CD4-positive, alpha-beta T cell treated with Interleukin-21 for 1 hour (primary cell): ENCODE measurements around the gene HTR2C.
"Not testable (repeated sequence)": the region's sequence is repeated elsewhere in the genome, so short reads cannot be mapped to it uniquely, and the experiment has no call there.

ENCODE experiments used
- DNase-seq: peaks from one replicate; pipeline ENCODE4 v3.0.0-alpha.2; 2020

HTR2C gene

DNA sequence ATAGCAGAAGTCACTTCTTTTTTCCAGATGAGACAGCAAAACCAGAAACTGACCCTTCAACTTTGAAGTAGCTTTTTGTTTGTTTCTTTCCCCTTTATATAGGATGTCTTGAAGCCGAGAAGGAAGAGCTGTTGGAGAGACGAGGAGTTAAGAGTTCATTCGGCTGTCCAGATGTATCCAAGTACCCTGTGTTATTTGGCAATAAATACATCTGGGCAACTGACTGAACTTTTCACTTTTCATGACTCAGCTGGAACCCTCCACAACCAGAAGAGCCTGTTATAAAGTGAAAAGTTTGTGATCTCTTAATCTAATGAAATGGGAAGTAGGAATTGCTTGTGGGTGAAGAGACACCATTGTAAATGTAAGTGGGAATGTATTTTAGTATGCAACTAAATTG, 131.2 kb downstream of the HTR2C start:
- no peak for DNase-seq

DNA sequence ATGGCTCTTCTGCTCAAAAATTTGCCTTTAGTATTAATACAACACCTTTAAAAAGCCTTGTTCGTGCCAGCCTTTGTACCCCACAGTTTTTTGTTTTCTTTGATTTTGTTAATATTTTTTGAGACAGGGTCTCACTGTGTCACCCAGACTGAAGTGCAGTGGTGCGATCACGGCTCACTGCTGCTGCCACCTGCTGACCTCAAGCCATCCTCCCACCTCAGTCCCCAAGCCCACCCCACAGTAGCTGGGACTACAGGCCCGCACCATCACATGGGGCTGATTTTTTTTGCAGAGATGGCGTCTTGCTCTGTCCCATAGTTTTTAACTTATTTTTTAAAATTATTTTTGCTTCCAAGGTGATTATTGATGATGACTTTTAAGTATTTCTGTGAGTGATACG, 134.0 kb downstream of the HTR2C start:
- no peak for DNase-seq

DNA sequence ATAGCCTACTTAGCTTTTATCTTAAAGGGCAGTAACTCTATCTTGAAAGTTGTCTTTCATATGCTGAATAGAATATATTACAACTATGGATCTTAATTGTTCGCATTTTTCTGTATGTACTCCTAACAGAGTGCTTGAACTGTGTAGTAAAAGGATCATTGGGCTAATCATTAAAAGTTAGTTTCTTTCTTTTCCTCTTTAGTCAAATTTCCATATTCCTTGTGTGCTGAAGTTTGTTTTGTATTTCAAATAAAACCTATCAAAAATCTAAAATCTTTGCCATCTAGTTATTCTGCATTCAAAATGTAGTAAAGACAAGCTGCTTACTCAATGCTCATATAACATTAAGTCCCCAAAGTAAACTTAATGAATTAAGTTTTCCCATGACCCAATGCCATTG, 182.7 kb downstream of the HTR2C start:
- no peak for DNase-seq

DNA sequence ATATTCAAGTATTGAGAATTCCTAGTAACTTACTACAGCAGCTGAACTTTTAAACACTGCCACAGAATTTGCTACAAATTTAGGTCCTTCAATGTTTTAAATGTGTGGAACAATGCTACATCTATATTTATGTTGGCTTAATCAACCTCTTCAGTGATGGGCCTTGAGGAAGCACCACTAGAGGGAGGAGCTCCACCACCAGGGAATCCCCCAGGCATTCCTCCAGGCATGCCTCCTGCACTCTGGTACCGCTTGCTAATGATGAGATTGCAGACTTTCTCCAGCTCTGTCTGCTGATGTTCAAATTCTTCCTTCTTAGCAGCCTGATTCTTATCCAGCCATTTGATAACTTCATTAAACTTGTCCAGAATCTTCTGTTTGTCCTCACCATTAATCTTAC, 190.8 kb downstream of the HTR2C start:
- no peak for DNase-seq

DNA sequence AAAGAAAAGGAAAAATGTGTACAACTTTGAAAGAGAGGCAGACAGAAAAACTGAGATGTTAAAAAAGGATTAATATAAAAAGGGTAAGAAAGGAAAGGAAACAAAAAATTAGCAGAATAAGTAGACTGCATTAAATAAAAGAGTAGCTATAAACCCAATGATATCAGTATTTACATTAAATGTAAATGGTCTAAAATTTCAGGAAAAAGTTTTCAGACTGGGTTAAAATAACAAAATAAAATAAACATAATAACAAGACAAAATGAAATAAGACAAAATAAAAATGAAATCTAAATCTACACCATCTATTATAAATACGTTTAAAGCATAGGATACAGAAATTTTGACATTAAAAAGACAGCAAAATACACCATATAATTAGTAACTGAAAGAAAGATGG, 199.0 kb downstream of the HTR2C start:
- DNase-seq, result no peak

DNA sequence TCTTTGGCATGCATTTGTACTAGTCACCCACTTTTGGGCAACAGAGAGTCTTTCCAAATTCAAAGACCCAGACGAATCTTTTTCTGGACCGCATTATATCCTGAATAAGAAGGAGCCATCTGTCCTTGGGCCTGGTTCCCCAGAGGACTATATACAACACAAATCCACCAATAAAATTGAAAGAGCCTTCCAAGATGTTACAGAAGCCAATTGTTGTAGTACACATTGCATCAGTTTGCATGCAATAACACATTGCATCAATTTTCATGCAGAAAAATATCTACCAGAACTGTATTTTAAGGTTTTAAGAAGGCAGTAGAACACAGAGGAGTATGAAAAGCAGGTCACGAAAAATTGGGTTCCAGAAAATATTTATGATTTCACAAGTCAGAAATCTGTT, 203.2 kb downstream of the HTR2C start:
- no peak for DNase-seq

DNA sequence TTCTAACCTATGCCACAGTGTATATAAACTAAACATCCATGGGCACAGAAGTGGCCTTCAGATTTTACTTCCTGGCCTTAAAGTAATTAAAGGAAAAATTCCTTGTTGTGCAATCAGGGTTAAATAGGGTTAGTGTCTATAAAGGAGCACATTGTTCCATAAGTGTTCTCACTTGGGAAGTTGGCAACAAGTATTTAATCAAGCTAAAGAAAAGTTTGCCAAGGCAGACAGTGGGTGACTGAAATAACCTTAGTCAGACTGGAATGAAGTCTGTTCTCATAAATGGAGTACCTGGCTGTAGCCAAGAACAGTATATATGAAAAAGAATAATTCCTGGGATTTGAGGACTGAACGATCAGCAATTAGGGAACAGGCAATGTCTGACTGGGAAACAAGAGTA, 213.6 kb downstream of the HTR2C start:
- DNase-seq, result no peak

DNA sequence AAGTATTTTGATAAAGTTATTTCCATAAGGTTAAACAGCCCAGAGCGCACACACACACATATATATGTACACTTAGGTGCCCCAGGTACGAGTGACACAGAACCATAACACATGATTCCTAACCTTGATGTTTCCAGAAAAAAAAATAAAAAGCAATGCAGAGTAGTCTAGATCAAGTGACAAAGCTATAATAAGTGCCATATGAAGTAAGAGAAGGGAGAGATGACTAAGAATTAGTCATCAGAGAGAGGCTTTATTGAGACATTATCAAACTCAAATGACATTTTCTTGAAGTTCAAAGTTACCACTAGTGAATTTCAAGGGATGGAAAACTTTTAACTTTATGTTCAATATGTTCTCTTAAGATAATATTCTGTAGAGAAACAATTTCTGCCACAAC, 215.0 kb downstream of the HTR2C start:
- DNase-seq, result no peak

DNA sequence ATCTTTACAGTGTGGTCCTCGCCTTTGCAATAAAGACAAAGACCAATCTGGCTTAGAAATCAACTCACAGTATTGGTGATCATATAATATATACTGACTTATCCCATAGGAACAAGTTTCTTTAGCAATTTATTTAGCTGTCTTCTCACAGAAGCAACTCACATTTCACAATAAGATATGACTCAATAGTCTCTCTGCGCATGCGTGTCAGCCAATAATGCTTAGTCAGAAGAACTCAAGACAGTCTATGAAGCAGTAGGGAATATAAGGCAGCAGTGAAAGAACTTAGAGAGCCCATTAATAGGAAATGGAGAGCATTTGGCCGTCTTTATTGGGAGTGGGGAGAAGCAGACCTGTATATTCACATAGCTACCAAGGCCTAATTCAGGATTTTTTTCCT, 216.8 kb downstream of the HTR2C start:
- no peak for DNase-seq

DNA sequence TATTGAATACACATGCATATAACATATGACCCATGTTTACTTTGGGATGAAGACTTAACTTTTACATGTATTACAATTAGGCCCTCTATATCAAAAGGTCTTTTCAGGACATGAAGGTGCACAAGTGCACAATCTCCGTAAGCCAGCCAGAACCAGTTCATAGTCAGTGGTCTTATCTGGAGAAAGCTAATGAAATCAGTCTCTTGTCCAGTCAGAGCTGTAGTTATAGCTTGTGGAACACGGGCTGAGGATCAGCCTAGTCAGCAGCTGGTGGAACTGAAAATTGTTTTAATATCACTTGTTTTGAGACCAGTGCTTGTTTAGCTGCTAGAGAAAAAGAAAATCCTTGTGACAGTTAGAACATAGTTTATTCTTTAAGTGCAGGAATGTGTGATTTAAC, 235.6 kb downstream of the HTR2C start:
- DNase-seq, result no peak

DNA sequence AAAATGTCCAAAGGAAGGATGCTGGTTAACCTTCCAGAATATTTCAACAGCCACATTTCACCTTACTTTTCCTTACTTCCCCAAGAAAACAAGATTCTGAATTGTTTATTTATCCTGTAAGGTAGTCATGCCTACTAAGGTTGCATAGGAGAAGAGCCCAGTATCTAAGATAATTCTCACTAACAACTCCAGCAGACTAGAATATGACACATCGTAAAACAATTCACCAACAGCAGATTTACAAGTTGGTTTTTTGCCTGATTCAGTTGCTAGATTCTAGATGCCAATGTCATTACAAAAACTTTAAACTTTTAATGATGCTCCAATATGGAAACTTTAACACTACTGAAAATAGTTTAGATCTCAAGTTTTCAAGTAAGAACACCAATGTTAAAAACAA, 257.2 kb downstream of the HTR2C start:
- DNase-seq, result no peak

DNA sequence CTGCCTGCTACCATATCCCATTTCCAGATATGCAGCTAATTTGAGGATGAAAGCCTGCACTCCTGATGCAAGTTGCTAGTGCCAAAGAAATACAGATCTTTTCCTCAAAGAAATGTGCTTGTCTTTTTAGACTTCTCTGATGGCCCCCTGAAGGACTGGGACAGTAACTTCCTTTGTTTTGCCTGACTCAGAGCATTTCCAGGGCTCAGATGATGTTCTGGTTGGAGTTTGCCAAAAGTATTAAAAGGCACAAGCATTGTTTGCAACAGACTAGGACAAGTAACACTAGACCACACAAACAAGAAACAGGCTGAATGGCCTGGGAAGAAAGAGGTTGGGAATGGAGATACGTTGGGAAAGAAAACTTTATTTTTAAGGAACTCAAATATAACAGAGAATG, 258.3 kb downstream of the HTR2C start:
- DNase-seq, result no peak

DNA sequence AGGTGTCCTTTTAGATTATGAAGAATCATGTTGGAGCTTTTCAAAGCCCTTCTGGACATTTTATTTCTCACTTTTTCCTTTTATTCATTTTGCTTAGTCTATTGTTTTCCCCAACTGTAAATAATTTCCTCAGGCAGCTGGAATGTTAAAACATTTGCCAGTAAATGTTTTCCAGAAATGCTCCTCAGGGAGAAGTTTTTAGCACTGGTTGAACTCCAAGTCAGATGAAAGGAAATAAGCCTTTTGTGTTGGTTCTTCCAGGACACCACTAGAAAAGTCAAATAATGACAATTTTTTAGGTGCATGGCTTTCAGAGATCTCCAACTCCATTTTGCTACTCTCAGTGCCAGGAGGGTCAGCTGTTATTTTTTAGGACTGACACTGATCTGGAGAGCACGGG, 305.6 kb downstream of the HTR2C start:
- DNase-seq, result no peak

DNA sequence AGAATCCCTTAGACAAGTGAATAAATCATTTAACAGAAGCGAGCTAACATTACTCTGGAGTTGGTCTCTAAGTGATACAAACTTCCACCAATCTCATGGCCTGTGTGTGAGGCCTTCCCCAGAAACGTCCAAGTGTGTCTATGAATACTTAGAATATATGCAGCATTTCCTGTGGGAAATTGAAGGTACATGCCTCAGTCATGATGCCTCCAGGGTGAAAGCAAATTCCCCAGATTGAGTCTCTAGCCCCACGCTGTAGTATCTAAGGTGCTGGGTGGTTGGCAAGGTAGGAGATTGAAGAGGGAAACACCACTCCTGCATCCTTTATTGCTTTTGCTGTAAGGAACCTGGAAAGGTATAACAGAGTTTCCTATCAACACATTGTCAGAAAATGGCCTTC, 319.7 kb downstream of the HTR2C start:
- no peak for DNase-seq

DNA sequence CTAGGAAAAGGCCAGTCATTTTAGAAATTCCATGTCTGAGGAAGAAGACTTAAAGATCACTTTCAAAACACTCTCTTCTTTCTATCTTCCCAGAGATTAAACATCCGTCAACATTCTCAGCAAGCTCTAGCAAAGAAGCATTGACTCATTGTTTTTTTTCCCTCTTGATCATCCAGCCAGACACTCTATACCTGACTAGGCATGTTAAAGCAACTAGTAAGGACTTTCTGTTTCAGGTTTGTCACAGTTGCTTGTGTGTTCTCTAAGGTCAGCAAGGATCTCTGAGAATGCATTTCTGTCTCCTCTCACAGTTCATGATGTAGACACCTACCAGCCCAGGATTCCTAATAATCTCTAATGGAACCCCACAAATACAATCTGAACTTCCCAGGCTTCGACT, 321.4 kb downstream of the HTR2C start:
- DNase-seq, result no peak

DNA sequence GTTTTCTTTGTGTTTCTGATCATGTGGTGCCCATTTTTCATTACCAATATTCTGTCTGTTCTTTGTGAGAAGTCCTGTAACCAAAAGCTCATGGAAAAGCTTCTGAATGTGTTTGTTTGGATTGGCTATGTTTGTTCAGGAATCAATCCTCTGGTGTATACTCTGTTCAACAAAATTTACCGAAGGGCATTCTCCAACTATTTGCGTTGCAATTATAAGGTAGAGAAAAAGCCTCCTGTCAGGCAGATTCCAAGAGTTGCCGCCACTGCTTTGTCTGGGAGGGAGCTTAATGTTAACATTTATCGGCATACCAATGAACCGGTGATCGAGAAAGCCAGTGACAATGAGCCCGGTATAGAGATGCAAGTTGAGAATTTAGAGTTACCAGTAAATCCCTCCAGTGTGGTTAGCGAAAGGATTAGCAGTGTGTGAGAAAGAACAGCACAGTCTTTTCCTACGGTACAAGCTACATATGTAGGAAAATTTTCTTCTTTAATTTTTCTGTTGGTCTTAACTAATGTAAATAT, 323.2 kb downstream of the HTR2C start:
- no peak for DNase-seq

DNA sequence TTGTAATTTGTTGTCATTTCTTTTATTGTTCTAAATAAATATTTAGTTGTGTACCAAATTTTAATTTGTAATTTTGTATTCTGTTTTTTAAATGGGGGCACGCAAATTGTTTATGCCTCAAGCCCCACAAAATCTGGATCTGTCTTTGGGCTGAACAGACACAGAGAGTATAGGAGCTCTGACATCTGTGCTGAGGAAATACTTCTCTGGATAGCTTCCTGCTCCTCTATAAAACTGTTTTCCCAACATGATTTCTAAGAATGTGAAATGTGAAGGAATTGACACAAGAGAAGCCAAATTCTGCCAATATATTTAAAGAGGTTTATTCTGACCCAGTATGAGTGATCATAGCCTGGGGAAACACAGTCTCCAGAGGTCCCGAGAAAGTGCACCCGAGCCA, 340.5 kb downstream of the HTR2C start:
- no peak for DNase-seq

DNA sequence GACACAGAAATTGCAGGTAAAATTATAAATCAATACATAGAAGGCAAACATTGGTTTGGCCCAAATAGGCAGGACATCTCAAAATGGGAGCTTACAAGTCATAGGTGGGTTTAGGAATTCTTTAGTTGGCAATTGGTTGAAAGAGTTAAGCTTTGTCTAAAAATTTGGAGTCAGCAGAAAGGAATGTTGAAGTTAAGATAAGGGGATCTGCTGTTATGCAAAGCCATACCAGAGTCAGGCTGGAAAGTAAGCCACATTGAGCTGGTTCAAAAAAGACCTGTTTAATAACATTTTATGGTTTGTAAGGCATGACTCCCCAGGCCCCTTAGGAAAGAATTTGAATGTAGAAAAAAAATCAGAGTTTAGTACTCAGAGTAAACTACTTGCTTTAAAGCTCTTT, 341.0 kb downstream of the HTR2C start:
- DNase-seq, result no peak

DNA sequence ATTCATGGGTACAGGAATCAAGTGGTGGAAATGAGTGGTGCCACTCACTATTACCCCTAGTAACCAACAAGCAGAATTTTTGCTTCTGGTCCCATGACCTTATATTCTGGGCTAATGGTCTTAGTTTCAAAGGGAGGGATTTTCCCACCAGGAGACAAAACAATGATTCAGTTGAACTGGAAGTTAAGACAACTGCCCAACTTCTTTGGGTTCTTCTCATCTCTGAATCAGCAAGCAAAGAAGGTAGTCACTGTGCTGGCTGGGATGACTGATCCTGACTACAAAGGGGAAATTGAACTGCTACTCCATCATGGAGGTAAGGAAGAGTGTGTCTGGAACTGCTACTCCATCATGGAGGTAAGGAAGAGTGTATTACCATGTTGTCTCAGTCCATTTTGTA, 346.3 kb downstream of the HTR2C start:
- no peak for DNase-seq

DNA sequence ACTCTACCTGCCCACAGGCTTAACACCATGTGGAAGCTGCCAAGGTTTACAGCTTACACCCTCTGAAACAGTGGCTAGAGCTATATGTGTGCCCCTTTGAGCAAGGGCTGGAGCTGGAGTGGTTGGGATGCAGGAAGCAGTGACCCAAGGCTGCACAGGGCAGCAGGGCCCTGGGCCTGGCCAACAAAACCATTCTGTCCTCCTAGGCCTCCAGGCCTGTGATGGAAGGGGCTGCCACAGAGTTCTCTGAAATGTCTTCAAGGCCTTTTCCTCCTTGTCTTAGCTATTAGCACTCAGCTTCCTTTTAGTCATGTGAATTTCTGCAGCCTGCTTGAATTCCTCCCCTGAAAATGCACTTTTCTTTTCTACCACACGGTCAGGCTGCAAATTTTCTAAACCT, 348.7 kb downstream of the HTR2C start:
- DNase-seq, result no peak

DNA sequence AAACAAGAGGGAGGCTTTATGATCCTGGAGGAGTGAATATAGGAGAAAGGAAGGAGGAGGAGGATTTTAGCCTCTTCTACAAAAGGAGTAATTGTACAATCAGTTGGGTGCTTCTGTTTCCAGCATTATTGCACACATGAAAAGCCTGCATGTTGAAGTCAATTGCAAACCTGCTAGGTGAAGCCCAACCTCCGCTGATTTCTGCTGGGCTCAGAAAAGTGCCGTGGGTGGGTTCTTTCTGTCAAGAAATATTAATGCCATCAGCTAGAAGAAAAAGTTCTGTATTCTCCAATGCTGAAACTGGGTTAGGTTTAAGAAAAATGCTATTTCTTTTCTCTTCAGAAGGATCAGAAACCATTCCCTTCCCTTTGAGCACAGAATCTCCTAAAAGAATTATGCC, 349.4 kb downstream of the HTR2C start:
- not testable (repeated sequence) for DNase-seq

DNA sequence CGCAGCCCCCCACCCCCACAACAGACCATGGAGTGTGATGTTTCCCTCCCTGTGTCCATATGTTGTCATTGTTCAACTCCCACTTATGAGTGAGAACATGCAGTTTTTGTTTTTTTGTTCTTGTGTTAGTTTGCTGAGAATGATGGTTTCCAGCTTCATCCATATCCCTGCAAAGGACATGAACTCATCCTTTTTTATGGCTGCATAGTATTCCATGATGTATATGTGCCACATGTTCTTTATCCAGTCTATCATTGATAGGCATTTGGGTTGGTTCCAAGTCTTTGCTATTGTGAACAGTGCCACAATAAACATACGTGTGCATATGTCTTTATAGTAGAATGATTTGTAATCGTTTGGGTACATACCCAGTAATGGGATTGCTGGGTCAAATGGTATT, 353.2 kb downstream of the HTR2C start:
- not testable (repeated sequence) for DNase-seq

DNA sequence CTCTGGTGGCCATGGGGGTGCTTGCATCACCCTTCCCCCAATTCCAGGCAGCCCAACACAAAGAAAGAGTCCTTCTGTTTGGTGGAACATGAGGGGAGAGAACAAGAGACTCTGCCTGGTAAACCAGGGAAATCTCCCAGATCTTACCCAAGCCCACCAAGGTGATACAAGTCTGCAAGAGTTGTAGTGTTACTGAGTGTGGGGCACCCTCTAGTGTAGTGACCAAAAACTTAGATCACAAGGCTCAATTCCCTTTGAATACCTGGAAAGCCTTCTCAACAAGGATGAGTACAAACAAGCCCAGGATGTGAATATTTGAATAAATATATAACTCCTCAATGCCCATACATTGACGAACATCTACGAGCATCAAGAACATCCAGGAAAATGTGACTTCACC, 368.8 kb downstream of the HTR2C start:
- DNase-seq, result no peak
